DMS53 (cell line): ENCODE results near the gene HECTD2.
"Not testable (repeated sequence)": the region's sequence is repeated elsewhere in the genome, so short reads cannot be mapped to it uniquely, and the experiment has no call there.

Experiments
- DNase-seq: peaks from one replicate; lab custom pipeline; 2025; lab: John Stamatoyannopoulos, UW

The HECTD2 gene

DNA sequence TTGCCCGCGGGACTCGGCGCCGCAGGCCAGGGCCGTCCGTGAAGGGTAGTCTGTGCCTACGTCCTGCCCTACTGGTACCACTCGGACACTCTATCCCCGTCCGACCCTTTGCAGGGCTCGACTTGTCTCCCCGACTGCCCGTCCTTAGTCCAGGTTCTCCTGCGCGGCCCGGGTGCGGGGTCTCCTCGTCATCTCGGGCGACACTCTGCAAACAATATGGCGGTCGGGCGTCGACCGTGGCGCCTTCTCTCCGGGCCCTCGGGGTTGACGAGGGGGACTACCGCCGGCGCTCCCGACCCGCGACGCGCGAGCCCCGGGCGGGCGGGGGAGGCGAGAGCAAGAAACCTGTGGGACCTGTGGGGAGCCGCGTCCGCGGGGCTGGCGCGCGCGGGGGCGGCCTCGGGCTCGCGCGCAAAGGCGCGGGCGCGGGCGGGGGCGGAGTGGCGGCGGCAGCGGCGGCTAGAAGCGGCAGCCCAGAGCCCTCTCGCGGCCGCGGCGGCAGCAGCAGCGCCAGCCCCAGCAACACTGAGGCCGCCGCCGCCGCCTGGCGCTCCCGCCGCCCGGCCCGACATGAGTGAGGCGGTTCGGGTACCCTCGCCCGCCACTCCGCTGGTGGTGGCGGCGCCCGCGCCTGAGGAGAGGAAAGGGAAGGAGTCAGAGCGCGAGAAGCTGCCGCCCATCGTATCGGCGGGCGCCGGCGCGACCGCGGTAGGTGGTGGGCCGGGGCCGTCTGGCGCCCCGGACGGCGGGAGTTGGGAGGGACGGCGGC is at the start of gene HECTD2:
TSS of gene HECTD2 (plus strand) at position 476 of the 769 bp plus-strand sequence. CDS start at position 571, 95 bp downstream.
- peak; percentile 93 for DNase-seq

DNA sequence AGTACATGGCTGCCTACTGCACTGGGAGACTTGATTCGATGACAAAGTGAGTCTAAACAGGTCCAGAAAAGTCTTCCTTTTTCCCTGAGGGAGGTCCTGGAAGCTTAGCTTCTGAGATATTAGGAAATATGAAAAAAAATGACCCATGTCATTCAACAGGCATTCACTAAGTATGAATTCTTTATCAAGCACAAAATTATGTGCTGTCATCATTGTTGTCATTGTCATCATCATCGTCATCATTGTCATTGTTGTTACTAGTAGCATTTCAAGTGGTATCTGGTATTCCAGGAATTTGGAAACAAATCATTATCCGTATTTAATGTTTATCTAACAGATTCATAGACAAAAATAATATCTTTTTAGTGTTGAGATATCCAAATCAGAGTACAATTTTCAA is 49.7 kb upstream of the HECTD2 start:
- DNase-seq = no peak

- not testable (repeated sequence) for DNase-seq
Observed at GRCh38 chr10:91365519-91365918, 44.6 kb upstream of the HECTD2 start.

DNA sequence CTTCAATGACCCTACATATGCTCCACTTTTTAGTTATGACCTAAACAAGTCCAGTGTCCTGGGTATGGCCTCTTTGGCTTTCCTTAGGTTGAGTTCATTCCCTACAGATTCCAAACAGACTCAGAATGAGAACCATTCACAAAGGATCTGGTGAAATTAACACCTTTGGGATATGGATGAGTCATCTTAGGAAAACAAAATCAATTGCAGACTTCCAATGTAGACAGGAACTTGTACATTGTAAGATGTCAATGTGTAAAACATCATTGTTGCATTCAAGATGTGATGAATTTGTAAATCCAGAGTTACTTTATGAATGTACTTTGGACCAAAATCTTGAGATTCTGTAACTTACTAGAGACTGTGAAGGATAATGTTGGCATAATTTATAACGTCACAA is 43.4 kb upstream of the HECTD2 start:
- peak; percentile 53 for DNase-seq

- no peak for DNase-seq
Observed at GRCh38 chr10:91367127-91367531, 43.0 kb upstream of the HECTD2 start.

GRCh38 chr10:91367558-91367957 is 42.6 kb upstream of the HECTD2 start:
- DNase-seq = no peak

DNA sequence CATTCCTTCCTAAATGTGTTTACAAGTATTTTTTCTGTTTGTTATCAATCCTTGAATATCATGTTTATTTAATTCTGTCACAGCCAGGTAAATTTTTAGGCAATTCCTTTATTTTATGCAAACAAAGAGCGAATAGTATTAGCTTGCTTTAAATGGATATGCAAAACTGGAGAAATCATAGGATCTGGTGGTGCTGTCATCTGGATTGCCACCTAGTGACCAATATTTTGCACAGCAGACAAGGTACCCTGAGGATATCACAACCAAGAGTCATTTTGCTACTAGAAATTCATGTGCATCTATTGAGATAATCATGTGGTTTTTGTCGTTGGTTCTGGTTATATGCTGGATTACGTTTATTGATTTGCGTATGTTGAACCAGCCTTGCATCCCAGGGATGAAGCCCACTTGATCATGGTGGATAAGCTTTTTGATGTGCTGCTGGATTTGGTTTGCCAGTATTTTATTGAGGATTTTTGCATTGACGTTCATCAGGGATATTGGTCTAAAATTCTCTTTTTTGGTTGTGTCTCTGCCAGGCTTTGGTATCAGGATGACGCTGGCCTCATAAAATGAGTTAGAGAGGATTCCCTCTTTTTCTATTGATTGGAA is 40.1 kb upstream of the HECTD2 start:
- DNase-seq = peak; percentile 59

DNA sequence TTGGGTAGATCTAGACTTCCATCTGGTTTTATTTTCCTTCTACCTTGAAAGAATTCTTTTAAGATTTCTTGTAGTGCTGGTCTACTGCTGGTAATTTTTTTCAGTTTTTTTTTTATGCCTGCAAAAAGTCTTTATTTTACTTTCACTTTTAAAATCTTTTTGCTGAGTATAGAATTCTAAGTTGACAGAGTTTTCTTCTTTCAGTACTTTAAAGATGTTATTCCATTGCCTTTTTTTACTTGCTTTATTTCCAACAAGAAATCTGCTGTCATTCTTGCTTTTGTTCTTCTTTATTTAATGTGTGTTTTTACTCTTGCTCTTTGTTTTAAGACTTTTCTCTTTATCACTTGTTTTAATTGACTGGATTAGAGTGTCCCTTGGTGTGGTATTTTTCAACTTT is 36.1 kb upstream of the HECTD2 start:
- no peak for DNase-seq

DNA sequence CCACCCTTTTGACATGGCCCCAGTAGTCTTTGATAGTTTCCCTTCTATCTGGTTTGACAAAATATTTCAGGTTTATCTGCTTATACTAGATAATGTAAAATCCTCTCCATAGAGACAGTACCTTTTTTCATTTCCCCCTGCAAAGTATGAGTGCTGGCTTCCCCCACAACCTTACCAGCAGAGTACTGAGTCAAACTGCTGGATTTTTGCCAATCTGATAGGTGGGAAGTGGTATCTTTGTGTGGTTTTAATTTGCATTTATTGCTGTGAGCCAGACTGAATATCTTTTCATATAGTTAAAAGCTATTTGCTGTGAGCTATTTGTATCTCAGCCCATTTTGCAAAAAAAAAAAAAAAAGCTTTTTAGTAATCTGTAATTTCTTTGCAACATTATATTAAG is 32.1 kb upstream of the HECTD2 start:
- DNase-seq = no peak

DNA sequence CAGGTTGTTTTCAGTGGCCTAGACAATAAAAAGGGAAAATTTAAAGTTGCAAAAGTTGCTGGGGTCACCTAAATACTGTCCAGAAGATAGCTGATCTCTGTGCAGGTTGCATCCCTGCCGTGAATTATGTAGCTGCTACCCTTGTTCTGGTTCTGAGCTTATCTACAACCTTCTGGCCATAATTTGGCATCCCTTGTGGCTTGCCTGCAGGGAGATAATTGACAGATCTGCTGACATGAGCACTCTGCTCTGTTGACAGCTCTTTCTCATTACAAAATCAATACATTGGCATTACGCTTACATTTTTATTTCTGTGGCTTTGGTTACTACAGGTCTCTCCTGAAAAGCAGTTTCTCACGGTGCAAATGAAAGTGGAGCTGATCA is 29.3 kb upstream of the HECTD2 start:
- DNase-seq = no peak

GRCh38 chr10:91381257-91381891 is 28.8 kb upstream of the HECTD2 start:
- no peak for DNase-seq

DNA sequence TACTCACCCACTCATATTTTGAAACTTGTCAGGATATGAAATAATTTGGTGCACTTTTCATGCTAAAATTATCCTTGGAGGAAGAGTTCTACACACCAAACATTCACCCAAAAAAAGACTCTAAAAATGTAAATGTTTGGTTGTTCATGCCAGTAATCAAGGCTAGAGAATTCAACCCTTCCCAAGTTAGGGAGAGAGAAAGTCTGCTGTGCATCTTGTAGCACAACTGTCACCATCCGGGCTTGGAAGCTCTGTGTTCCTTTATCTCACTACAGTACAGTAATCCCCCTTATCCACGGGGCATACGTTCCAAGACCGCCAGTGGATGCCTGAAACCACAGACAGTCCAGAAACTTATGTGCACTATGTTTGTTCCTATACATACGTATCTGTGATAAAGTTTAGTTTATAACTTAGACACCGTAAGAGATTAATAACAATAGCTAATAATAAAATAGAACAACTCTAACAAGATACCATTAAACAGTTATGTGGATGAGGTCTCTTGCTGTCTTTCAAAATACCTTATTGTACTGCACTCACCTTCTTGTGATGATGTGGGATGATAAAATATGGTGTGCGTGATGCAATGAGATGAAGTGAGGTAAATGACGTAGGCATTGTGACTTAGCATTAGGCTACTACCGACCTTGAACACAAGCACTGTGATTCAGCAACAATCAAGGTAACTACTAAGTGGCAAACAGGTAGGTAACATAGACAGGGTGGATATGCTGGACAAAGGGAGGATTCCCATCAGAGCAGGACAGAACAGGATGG is 24.6 kb upstream of the HECTD2 start:
- no peak for DNase-seq

DNA sequence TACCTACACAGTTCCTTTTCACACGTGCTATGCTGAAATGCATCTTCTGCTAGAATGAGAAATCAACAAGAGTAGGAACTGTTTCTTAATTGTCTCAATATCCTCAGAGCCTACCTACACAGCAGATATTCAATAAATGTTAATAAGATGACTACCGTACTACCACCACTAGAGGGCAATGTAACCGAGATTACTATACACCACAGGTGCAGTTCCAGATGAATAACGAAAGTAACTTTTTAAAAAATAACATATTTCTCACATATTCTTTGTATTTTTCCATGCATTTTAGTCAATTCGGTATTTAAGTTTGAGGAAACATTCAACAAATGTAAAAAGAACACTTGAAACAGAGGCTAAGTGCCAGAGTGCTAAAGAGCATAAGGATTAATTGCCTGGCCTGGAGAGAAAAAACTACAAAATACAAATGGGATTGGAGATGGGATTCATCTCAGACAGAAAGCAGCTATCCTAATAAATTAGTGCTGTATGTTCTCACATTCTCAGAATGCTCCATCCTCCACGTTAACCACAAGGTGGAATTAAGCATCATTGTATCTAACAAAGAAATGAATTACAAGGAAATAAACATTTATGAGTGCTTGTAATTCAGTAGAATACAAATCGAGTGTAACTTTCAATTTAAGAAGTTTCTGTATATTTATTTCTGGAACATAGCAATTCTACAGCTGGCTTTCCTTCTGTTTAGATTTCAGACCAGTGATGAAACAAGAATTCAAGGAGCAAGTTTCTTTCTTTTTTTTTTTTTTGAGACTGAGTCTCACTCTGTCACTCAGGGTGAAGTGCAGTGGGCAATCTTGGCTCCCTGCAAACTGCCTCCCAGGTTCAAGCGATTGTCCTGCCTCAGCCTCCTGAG is 20.3 kb upstream of the HECTD2 start:
- peak; percentile 84 for DNase-seq

DNA sequence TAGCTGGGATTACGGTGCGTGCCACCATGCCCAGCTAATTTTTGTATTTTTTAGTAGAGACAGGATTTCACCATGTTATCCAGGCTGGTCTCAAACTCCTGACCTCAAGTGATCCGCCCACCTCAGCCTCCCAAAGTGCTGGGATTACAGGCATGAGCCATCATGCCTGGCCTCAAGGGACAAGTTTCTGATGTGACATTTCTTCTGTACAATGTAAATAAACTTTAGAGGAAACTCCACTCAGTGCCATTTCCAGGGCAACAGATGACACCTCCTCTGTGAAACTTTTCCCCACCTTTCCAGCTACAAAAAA is 19.7 kb upstream of the HECTD2 start:
- not testable (repeated sequence) for DNase-seq

- DNase-seq = peak; percentile 62
Observed at GRCh38 chr10:91391920-91392319, 18.2 kb upstream of the HECTD2 start.

GRCh38 chr10:91406322-91406721 is 3.8 kb upstream of the HECTD2 start:
- DNase-seq = no peak

DNA sequence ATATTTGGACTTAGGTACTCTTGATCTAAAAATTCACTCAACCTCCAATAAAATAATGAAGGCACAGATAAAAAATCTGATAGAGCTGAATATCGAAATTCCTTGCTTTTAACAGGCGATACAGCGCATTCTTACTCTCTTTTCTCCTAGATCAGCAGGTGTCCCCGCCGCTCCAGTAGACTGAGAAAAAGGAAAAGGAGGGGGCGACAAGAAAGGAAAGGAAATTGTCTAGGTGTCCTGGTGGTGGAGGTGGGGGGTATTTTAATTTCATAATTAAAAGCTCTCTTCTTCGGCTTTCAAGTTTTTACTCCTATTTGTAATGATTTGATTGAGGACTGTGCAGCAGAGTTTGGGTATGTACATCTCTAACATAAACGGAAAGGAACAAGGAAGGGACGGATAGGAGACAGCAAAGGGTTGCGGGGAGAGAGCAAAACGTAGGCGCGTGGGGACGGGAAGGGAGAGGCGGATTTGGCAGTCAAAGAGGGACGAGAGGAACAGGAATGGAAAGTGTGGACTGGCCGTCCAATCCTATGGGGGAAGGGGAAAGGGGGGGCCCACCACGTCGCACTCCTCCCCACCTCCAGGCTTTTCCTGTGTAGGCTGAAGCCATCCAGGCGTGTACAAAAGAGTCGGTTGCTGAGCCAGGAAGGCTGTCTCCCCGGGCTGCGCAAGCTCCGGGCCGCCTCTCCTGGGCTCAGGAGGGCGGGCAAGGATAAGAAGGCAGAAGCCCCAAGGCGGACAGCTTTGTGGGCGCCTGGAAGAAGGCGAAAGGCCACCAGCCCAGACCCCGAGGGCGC is 875 bp upstream of the HECTD2 start:
- peak; percentile 91 for DNase-seq

GRCh38 chr10:91410638-91411371 is 661 bp downstream of the HECTD2 start:
- DNase-seq = peak; percentile 61

DNA sequence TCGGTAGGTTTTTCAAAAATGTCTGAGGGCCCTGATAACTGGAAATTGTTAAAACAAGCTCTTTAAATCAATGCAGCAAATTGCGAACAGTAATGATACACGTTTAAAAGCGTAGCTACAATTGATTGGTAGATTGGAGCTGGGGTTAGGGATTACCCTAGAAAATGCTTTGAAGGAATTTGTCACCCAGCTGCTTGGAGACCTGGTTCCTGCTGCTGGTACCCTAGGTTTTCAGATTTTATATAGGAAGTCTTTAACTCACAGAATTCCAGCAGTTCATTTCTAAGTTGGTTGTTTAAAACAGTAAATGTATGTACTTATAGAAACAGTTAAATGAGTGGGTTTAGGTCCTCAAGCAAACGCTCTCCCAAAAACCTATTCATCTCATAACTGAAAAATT is 1.5 kb downstream of the HECTD2 start:
- DNase-seq = no peak
